ENCODE results near the gene OAS3. TPM values are rescaled to one million over a fixed set of nuclear protein-coding genes. Genes with fewer than 3 reads are reported as not detected.

The OAS3 gene
- total and polyA plus RNA-seq, 9 of the 15 experiments (the other 6 are each of a cell fraction or from before 2014, with no cell fraction given): 0.21 to 2.0 (median 0.83) TPM

GRCh38 chr12:112965643-112966042, 27.4 kb downstream of the OAS3 start (continued):
- TF ChIP-seq SIN3B (IDR thresholded peaks at IDR 0.05; ENCODE audit: low read depth) (no peak), PHF21A (IDR thresholded peaks at IDR 0.05; ENCODE audit: borderline replicate concordance, low read depth) (no peak)

- H3K4me2 ChIP-seq (ENCODE audit: insufficient read depth, low read length): no peak overlapping the region
- H3K9me1 ChIP-seq (ENCODE audit: control insufficient read depth, insufficient read depth, low read length): no peaks in the 10 kb centered on the region
- BruUV-seq (replicated peaks): no TSS peak
- no peak for ATAC-seq
- H3K9ac ChIP-seq (ENCODE audit: insufficient read depth in 1 of 2, low read depth in 2 of 2, low read length in 2 of 2): no peak overlapping the region
- no peak overlapping the region for H2AFZ ChIP-seq (ENCODE audit: low read depth, low read length)
- no peaks in the 10 kb centered on the region for H3K79me2 ChIP-seq (ENCODE audit: control insufficient read depth, insufficient read depth, low read length)
- DNase-seq (ENCODE audit: extremely low read depth in 1 of 4, low spot score in 3 of 4): no peak
- no peak overlapping the region for H3K27ac ChIP-seq (ENCODE audit: extremely low read depth, low read depth, low read length)
- H3K9me3 ChIP-seq (replicated peaks; ENCODE audit: control insufficient read depth, insufficient read depth, low read depth, low read length): no peaks in the 10 kb centered on the region
- no peak for FAIRE-seq
- H3K4me3 ChIP-seq: no peak overlapping the region
- H3K36me3 ChIP-seq (ENCODE audit: control insufficient read depth, insufficient read depth, low read length): no peaks in the 10 kb centered on the region
- TF ChIP-seq FOXK2 (conservative IDR thresholded peaks at IDR 0.05 in 1 of 2, IDR thresholded peaks at IDR 0.05 in 1 of 2; ENCODE audit: low read depth in 2 of 2) (no peak), TAF15 (IDR thresholded peaks at IDR 0.05; ENCODE audit: low read depth, low read length) (no peak), PKNOX1 (IDR thresholded peaks at IDR 0.05) (no peak), BCOR (IDR thresholded peaks at IDR 0.05) (no peak), ZBTB7A (IDR thresholded peaks at IDR 0.05; ENCODE audit: borderline replicate concordance, control insufficient read depth, low read depth, low read length) (no peak), NFIC (IDR thresholded peaks at IDR 0.05) (no peak), MBD2 (IDR thresholded peaks at IDR 0.05; ENCODE audit: borderline replicate concordance, low read depth) (no peak), ZNF395 (CRISPR knock-in tag; IDR thresholded peaks at IDR 0.05) (no peak), ZNF23 (CRISPR knock-in tag; IDR thresholded peaks at IDR 0.05) (no peak), ZNF3 (CRISPR knock-in tag; IDR thresholded peaks at IDR 0.05) (no peak), PHTF2 (CRISPR knock-in tag; IDR thresholded peaks at IDR 0.05) (no peak), IRF1 (CRISPR knock-in tag; IDR thresholded peaks at IDR 0.05; ENCODE audit: borderline replicate concordance) (no peak)
- peaks cover 0 to 30% of the 10 kb centered on the region in 2 experiments; a peak in 2 of 5 replicates for H3K27me3 ChIP-seq (ENCODE audit: control insufficient read depth in 2 of 2, insufficient read depth in 2 of 2, low read length in 2 of 2)
- ChIA-PET CTCF (ENCODE audit: low intra/inter-chr PET ratio) (no interaction called here), POLR2A (interaction anchor here (0.6 kb wide), 1 partner anchor 58 kb away, joined by 3 read pairs; no protein-coding TSS in a partner anchor)
- no peaks in the 10 kb centered on the region for H4K20me1 ChIP-seq (replicated peaks; ENCODE audit: control insufficient read depth, insufficient read depth, low read length)
- H3K4me1 ChIP-seq (replicated peaks in 1 of 2; ENCODE audit: control insufficient read depth in 2 of 2, insufficient read depth in 2 of 2, low read length in 2 of 2): no peaks in the 10 kb centered on the region
- WGBS (ENCODE audit: insufficient coverage, low coverage, missing lambda C conversion rate): 3% methylated on average over 9 of the region's 9 CpGs
- intact Hi-C loops (cut with micrococcal nuclease) (no loop called here), in situ Hi-C loops (cut with MboI) (no loop called here)
Observed at GRCh38 chr12:112967306-112967705, 29.0 kb downstream of the OAS3 start.
